GM21367 (cell line): Measurements from ENCODE around the gene ALX4.

Experiments used
- ATAC-seq: cut with Tn5 transposase; IDR thresholded peaks from one replicate; pipeline ENCODE4 v1.9.1; 2021; ENCODE audit not compliant: unreplicated experiment

The ALX4 gene

DNA sequence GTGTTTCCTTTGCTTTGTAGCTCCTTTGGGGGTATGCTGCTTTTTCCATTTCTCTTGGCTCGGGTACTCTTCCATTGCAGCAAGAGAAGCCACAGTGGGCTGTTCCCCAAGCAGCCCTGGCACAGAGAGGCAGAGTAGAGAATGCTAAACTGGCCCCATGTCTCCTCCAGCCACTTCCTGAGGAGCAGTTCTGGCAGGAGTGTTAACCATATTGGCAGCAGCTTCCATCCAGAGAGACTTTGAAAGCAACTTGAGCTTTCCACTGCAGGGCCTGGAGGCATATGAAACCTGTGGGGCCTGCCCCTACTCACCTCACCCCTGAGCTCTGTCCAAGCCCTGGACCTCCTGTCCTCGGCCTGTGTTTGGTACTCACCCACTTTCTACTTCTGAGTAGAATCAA is 61.8 kb downstream of the ALX4 start:
- no peak for ATAC-seq

DNA sequence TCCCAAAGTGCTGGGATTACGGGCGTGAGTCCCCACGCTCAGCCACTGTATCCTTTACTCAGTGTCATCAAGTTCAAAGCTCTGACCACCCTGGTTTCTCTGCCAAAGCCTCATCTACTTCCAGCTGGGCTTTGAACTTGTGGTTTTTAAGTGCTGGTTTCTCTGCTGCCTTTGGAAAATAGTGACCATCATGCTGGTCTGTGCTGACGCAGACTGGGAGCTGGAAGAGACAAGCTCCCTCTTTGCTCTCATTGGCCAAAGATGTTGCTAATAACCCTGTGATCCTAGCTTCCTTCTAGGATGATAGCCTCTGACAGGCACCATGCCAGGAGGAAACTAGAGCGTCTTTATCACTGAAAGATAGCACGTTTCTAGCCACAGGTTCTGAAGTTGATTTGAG is 62.4 kb downstream of the ALX4 start:
- no peak for ATAC-seq

DNA sequence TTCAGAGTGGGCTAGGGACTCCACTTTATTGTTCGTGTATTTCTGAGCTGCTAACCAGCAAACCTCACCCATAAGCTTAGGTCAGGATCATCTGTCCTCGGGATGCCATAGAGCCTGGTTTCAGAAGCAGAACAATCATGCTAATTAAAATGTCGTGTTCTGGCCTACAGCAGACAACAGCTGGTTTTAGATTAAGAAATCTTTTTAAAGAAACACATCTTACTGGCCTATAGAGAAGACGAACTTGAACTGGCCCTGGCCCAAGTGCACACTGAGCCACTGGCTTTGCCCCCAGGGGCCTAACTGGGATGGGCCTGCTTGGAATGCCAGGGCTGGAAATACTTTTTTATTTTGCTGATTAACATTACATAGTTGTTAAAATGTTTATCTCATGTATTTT is 63.2 kb downstream of the ALX4 start:
- ATAC-seq: no peak

DNA sequence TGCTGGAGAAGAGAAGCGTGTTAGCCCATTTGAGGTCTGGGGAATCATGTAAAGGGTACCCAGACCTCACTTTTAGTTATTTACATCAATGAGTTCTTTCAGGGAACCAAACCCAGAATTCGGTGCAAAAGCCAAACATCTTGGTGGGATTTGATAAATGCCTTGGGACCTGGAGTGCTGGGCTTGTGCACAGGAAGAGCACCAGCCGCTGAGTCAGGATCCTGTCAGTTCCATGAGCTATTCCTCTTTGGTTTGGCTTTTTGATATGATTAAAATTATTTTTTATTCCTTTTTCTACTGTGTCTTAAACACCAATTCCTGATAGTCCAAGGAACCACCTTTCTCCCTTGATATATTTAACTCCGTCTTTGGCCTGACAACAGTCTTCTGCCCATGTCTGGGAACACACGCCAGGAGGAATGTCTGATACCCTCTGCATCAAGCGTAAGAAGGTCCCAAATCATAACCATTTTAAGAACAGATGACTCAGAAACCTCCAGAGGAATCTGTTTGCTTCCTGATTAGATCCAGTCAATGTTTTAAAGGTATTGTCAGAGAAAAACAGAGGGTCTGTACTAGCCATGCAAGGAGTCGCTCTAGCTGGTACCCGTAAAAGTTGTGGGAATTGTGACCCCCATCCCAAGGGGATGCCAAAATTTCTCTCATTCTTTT is 65.2 kb downstream of the ALX4 start:
- no peak for ATAC-seq

DNA sequence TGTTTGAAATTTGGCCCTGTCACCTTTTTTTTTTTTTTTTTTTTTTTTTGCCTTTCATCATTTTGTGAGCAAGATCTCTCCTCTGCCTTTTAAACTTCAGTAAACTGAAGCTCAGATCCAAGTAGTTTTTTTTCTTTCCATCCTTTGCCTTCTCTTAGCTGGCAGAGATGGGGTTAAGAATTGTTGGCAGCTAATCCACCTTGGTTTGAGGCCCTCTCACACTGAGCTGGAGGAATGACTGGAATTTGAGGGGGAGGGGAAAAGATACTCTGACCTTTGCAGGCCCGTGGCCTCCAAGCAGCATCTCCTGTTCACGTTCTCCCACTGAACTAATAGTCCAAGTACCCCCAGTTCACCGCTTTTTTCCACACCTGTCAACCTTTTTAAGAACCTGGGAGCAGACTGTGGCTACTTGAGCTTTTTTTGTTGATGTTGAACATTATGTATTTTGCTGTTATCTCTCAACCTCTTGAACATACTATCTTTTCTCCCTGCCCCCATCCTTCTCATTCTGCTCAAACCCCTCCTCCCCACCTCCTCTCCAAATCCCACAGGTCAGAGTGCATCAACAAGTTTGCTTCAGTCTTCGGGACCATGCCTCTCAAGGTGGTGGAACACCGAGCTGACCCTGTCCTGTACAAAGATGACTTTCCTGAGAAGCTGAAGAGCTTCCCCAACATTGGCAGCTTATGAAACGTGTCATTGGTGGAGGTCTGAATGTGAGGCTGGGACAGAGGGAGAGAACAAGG is 66.2 kb downstream of the ALX4 start:
- no peak for ATAC-seq

DNA sequence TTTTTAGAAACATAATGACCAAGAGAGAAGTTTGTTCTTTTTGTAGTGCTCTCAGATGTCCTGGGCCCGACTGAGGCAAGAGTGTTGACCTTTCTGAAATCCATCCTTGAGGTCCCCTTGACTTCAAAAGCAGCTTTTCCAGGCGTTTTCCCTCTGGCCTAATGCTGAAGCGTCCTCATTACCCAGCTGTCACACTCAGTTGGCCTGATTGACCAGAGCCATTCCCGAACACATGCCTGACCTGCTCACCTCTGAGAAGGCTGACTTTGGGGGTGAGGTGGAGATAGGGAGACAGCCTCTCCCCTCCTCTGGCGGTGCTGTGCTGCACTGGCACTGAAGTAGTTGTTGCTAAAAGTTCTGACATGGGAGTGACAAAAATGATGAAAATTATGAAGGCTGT is 66.9 kb downstream of the ALX4 start:
- ATAC-seq: no peak

DNA sequence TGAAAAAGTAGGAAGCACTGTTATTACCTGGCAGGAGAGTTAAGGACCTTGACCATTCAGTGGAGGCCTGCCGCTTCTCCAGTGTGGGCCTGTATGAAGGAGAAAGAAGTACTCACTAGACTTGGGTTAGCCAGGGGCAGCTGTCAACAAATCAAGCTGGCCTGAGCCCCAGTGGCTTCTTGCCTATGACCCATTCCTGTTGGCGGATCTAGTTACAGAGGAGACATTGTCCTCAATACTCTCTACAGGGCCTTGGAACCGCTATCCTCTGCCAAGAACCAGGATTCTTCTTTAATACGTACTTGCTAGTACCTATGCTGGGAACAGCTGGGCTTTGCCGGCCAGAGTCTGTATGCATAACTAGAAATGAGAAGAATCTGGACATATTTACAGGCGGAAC is 68.1 kb downstream of the ALX4 start:
- no peak for ATAC-seq

DNA sequence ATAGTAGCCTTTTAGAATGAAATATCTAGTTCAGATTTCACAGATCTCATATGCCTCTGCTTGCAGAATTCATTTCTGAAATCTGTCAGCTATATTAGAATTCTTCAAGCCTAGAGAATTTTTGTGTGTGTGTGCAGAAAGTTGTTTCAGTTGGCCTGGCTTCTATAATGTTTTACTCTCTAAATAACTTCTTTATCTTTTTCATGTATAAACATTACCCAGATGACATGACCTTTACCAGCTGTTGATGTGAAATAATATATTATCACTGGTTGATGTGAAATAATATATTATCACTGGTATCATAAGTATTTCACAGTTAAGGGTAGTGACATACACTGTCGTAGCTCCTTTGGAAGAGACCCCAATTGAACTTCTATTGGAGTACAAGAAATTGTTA is 72.8 kb downstream of the ALX4 start:
- no peak for ATAC-seq

DNA sequence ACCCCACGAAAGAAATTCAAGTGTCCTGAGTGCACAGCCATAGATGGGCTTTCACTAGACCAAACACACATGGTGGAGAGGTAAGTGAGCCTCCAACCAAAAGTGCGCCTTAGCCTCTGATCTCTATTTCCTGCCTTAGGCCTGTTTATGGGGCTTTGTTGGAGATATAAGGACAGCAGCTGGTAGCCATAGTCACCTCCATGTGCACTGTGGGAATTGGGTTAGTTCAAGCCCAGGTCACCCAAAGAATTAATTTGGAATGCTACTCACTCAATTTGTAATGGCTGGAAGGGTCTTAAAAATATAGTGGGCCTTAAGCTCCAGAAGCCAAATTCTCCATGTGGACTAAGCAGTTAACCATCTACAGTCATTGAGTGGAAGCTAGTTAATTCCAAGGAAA is 73.6 kb downstream of the ALX4 start:
- no peak for ATAC-seq

DNA sequence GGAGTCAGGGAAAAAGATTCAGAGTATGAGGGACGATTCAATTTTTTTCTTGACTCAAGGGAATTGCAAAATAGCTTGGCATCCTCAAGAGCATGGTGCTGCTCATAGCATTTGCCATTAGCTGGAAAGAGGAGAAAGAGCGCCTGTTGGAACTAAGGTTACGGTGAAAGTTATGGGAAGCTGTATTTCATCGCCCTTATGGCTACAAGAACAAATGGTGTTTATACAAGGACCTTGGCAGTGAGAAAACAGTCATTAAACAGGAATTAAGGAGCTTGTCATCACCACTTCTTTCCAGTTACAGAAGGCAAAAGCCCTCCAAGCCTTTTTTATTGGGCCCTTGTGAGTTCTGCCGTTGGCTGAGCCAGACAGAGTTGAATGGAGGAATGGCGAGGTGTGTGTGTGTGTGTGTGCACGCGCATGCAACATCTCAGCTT is 74.2 kb downstream of the ALX4 start:
- no peak for ATAC-seq

DNA sequence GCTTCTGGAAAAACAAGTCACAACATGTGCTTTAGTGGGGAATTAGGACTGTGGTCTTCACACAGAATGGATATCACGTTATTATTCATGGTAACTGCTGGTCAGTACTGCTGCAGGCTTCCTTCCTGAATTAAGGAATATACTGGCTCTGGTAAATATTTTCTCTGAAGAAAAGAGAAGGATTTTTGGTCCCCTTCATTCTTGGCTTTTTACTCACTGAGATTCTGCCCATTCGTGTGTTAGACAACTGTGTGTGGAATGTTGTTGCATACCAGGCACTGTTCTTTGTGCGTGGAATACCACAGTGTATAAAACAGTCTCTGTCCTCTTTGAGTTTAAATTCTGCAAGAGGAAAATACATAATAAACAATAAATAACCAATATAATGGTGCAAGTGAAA is 80.3 kb downstream of the ALX4 start:
- no peak for ATAC-seq

DNA sequence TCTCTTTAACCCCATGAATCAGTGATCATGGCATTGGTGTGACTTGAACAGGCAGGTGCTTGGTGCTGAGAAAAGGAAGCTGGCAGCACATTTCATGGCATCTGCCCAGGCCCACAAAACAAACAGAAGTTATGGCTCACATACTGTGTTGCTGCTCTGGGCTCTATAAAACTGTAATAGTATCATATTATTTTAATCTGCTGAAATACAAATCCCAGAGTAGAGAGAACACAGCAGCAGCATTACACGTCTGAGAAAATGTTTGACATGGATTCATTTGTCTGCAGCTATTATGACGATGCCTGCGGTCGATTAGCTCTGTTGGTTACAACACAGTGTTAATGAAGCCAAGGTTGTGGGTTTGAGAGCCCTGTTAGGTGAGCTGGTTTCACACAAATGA is 80.8 kb downstream of the ALX4 start:
- no peak for ATAC-seq

DNA sequence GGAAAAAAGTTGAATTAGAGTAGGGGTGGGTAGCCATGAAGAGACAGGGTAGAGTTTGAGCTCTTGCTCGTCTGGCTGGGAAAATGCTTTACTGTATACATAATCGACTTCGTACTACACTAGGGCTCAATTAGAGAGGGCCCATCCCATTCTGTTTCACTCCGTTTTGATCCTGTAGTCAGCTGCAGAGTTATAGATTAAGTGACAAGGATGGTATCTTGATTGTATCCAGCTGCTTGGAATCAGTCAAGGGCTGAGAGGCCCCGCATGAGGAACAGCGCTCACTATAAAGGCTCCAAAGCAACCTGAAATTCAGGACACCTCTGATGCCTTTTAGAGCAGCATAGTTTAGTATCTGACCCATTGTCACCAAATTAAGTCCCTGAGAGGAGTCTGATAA is 81.6 kb downstream of the ALX4 start:
- no peak for ATAC-seq

DNA sequence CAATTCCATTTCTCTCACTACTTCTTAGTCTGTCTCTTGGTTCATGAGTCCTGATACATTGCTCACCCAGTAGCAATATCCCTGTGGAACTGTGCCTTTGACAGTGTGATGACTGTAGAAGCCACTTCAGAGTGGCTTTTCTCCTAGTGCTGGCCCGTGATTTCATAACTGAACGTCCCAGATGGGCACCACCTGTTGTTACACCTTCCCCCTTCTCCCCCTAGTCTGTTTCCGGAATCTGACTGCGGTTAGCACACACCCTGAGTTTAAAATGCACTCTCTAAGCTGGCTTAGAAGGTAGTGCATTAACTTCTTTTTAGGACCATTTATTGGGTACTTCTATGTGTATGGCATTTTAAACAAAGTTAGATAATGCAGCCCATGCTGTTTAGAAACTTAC is 83.0 kb downstream of the ALX4 start:
- ATAC-seq: no peak

DNA sequence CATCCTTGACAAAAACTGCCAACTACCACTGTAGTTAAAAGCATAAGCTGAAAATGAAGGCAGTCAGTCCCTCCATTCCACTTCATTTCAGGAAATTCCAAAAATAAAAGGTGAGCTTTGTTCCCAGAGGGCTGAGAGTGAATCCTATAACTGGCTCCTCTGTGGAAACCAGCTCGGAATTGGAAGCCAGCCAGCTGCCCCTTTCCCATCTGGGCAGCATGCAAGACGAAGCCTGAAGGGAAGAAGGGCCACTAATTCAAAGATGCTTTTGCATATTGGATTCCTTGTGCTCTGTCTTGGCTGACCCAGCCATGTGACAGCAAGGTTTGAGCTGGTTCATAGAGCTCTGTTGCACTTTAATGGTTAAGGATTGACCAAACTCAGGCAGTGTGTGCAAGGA is 83.4 kb downstream of the ALX4 start:
- no peak for ATAC-seq

DNA sequence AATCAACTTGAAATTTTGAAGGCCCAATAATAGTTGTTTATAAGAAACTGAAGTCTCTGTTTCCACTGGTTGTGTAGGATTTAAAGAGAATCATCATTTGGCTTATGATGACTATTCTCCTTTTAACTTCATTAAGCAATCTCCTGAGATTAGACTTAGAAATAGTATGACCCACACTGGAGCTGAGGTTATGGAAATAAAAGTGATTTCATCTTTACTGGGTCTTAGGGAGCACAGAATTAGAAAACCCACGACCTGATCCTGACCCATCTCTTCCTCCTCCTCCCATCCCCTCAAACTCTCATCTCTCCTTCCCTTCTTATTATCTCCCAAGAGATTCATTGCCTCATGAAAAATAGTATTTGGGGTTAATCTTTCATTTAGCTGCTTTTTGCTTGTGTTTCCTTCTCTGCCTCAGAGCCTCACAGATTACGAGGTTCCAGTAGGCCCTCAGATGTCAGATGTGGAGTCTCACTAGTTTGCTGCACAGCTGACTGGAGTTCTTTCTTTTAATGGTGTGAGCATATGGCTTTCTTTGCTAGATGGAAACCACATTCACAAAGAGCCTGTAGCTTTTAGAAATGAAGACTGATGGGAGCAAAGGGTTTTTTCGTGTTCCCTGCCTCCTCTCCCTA is 85.0 kb downstream of the ALX4 start:
- ATAC-seq: no peak

DNA sequence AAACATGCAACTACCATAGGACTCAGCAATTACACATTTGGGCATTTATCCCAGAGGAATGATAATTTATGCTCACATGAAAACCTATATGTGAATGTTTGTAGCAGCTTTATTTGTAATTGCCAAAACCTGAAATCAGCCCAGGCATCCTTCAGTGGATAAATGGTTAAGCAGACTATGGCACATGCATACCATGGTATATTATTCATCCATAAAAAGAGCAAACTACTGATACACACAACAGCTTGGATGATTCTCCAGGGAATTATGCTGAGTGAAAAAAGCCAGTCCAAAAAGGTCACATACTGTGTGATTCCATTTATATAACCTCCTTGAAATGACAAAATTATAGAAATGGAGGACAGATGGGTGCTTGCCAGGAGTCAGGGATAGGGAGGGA is 86.7 kb downstream of the ALX4 start:
- ATAC-seq: no peak

DNA sequence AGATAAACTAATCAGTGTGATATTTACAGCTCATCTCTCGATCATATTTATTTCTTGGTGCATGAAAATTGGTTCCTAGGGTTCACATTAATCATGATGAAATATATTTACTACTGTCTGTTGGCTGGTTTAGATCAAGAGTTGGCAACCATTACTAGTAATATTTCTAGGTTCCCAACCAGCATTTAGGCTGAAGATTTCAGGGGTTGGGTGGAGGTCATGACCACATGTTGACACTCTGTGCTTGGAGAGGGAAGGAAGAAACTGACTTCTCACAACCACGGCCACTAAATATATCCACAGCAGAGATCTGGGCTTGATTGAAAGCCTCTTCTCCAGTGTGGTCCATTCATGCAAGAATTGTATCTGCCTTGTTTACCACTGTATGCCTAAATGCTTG is 87.9 kb downstream of the ALX4 start:
- no peak for ATAC-seq

DNA sequence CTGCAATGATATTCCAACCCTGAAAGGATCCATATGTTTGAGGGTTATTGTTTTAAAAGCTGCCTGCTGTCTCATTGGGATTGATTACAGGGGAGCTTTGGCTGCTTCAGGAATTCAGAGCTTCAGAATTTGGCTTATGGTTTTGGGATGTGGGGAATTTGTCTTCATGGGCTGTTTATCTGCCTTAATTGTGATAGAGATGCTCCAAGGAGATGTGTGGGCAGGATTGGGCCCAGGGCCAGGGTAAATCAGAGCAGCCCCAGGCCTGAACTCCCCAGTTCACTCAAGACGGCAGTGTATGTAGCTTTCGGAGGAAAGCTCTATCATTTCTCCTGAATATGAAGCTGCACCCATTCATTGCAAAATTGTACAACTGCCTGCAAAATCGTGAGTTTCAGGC is 88.5 kb downstream of the ALX4 start:
- no peak for ATAC-seq

DNA sequence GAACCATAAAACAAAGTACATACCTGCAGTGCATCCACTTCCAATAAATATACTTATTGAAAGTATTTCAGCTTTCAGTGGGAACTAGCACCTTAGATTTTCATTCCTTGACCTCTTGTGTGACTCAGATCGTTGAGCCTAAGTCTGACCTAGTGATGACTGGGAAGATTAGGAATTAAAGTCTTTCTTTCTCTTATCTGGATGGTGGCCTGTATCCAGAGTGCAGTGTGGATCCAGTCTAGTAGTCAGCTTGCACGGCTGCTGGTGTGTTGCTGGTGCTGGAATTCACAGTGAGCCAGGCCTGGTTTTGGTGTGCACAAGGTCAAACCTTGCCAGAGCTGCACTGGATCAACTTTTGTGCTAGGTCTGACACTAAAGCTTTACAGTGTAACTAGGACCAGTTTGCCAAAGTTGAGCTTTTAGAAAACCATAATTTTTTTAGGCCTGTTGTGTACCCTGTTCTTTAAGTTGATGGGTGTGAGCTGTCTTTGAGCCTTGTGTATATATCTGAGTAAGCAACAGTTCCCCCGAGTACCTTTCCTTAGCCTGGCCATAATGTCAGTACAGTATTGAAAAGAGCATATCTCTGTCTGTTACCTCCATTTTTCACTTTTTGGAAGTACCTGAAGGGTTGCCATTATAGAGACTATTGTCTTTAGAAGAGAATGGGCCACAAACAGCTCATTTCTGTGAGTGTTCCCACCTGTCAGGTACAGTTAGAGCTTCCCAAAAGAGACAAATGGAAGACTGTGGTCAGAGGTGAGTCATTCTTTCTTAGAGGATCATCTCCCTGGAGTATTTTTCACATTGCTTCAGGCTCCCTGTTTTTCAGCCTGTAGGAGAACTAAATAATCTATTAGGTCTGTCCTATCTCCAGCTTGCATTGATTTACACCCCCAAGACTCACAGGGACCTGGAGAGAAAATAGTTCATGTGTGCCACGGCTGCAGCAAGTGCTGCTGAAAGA is 89.8 kb downstream of the ALX4 start:
- no peak for ATAC-seq

DNA sequence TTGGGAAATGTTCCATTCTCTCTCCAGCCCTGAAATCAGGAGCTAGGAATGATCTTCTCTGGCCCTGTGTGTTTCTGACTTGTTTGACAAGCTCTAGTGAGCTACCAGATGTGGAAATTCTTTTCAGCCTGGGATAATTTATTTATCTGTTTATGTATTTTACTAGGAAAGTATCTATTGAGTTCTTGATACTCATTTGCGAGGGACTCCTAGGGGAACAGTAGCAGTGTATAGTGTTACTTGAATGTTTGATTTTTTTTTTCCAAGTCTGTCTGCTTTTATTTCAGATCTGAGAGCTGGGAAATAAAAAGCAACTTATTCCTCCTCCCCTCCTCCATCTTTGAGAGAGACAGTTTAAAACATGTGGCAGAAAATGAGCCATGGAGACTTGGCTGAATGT is 92.5 kb downstream of the ALX4 start:
- no peak for ATAC-seq
